ENCODE results near the gene ACOT13. TPM values are rescaled to one million over a fixed set of nuclear protein-coding genes. Genes with fewer than 3 reads are reported as not detected.
"Not testable (repeated sequence)": the region's sequence is repeated elsewhere in the genome, so short reads cannot be mapped to it uniquely, and the experiment has no call there.

Gene ACOT13
- polyA plus RNA-seq, 1 of the 3 experiments (the other 2 are of a cell fraction), result 18.0 TPM

DNA sequence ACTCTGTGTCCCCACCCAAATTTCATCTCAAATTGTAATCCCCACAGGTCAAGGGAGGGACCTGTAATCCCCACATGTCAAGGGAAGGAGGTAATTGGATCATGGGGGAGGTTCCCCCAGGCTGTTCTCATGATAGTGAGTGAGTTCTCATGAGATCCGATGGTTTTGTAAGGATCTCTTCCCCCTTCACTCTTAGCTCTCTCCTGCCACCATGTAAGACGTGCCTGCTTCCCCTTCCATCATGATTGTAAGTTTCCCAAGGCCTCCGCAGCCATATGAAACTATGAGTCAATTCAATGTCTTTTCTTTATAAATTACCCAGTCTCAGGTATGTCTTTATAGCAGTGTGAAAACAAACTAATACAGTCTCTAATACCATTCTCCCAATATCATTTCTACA, 84.0 kb downstream of the ACOT13 start:
- POLR2A ChIA-PET, CTCF ChIA-PET: not testable (repeated sequence)

DNA sequence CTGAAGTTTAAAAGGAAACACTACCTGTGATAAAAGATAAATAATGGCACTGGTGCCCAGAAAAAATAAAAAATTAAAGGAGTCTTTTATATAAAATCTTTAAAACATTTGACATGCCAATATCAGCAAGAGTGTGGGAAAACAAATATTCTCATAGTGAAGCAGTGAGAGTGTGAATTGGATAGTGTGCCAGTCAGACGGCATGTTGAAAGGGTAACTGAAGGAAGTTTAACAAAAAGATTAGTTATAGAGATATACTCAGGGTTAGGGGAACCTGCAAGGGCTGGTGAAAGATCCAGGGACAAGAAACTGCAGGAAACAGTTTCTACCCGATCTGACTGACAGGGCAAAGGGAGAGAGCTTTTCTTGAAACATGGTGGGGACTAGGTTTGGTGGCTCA, 85.6 kb downstream of the ACOT13 start:
- no peak overlapping the region for H3K27ac ChIP-seq (ENCODE audit: low read depth in 2 of 2, low read length in 1 of 2)
- no peaks in the 10 kb centered on the region for H3K4me1 ChIP-seq (ENCODE audit: control insufficient read depth in 1 of 2, insufficient read depth in 2 of 2, low read depth in 1 of 2, low read length in 1 of 2)
- H3K4me3 ChIP-seq (ENCODE audit: low read depth in 2 of 2, low read length in 1 of 2), result no peak overlapping the region
- ChIA-PET CTCF (interaction anchor here (1.0 kb wide), 1 partner anchor 14 kb away, joined by 3 read pairs; no protein-coding TSS in a partner anchor), POLR2A (no interaction called here)
- H3F3A ChIP-seq (replicated peaks; ENCODE audit: insufficient read depth), result no peaks in the 10 kb centered on the region
- no peak overlapping the region for H3K9ac ChIP-seq
- H3K4me2 ChIP-seq, result no peak overlapping the region
- 83% methylated on average over 2 of the region's 2 CpGs for WGBS (ENCODE audit: low lambda C conversion rate)
- TF ChIP-seq, protein P1, sequence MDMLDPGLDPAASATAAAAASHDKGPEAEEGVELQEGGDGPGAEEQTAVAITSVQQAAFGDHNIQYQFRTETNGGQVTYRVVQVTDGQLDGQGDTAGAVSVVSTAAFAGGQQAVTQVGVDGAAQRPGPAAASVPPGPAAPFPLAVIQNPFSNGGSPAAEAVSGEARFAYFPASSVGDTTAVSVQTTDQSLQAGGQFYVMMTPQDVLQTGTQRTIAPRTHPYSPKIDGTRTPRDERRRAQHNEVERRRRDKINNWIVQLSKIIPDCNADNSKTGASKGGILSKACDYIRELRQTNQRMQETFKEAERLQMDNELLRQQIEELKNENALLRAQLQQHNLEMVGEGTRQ (IDR thresholded peaks at IDR 0.05; ENCODE audit: borderline replicate concordance, low read depth, low read length), result no peak
- TF ChIP-seq RAD21 (IDR thresholded peaks at IDR 0.05; ENCODE audit: low read length) (no peak), YY1 (IDR thresholded peaks at IDR 0.05; ENCODE audit: low read depth) (no peak), NFIC (IDR thresholded peaks at IDR 0.05; ENCODE audit: borderline replicate concordance) (no peak), RXRA (IDR thresholded peaks at IDR 0.05; ENCODE audit: borderline replicate concordance, low read depth) (no peak), TCF12 (IDR thresholded peaks at IDR 0.05) (no peak), RFX5 (IDR thresholded peaks at IDR 0.05; ENCODE audit: low read length) (no peak), TEAD4 (IDR thresholded peaks at IDR 0.05; ENCODE audit: borderline replicate concordance, insufficient read depth) (no peak), GABPA (IDR thresholded peaks at IDR 0.05; ENCODE audit: low read depth) (no peak), RCOR1 (IDR thresholded peaks at IDR 0.05; ENCODE audit: low read length) (no peak), CHD2 (IDR thresholded peaks at IDR 0.05; ENCODE audit: low read length, partially characterized antibody) (no peak)
- TF ChIP-seq, protein P2, sequence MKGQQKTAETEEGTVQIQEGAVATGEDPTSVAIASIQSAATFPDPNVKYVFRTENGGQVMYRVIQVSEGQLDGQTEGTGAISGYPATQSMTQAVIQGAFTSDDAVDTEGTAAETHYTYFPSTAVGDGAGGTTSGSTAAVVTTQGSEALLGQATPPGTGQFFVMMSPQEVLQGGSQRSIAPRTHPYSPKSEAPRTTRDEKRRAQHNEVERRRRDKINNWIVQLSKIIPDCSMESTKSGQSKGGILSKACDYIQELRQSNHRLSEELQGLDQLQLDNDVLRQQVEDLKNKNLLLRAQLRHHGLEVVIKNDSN (IDR thresholded peaks at IDR 0.05; ENCODE audit: borderline replicate concordance, low read depth), result no peak
- no peaks in the 10 kb centered on the region for H3K36me3 ChIP-seq (replicated peaks in 1 of 2; ENCODE audit: control insufficient read depth in 1 of 2, insufficient read depth in 2 of 2, low read length in 1 of 2)
- H3K79me2 ChIP-seq (ENCODE audit: insufficient read depth), result no peaks in the 10 kb centered on the region
- H3K9me3 ChIP-seq, result no peaks in the 10 kb centered on the region
- H2AFZ ChIP-seq (ENCODE audit: low read depth), result no peak overlapping the region
- no peaks in the 10 kb centered on the region for H3K9me2 ChIP-seq
- no peak for DNase-seq
- no peaks in the 10 kb centered on the region for H3K27me3 ChIP-seq (ENCODE audit: insufficient read depth)
- no peaks in the 10 kb centered on the region for H4K20me1 ChIP-seq (ENCODE audit: insufficient read depth)

More for the DNA sequence above, 84.0 kb downstream of the ACOT13 start:
- not testable (repeated sequence) for H3K36me3 ChIP-seq (replicated peaks in 1 of 2; ENCODE audit: control insufficient read depth in 1 of 2, insufficient read depth in 2 of 2, low read length in 1 of 2); H3K27ac ChIP-seq (ENCODE audit: low read depth in 2 of 2, low read length in 1 of 2); H3K4me1 ChIP-seq (ENCODE audit: control insufficient read depth in 1 of 2, insufficient read depth in 2 of 2, low read depth in 1 of 2, low read length in 1 of 2); H3K9me2 ChIP-seq; H3K9ac ChIP-seq; H3K9me3 ChIP-seq; H3F3A ChIP-seq (replicated peaks; ENCODE audit: insufficient read depth); H4K20me1 ChIP-seq (ENCODE audit: insufficient read depth); DNase-seq; H3K27me3 ChIP-seq (ENCODE audit: insufficient read depth); H3K4me3 ChIP-seq (ENCODE audit: low read depth in 2 of 2, low read length in 1 of 2); H2AFZ ChIP-seq (ENCODE audit: low read depth); H3K79me2 ChIP-seq (ENCODE audit: insufficient read depth); H3K4me2 ChIP-seq
- 88% methylated on average over 3 of the region's 3 CpGs for whole genome bisulfite sequencing (ENCODE audit: low lambda C conversion rate)

Measured in SK-N-SH (cell line).